H9 (cell line): ENCODE results near the gene TTC13. TPM values are rescaled to one million over a fixed set of nuclear protein-coding genes. Genes with fewer than 3 reads are reported as not detected.

Experiments used
- DNase-seq: peaks from one replicate; pipeline ENCODE4 v3.0.0-alpha.2; 2017
- H2AFZ ChIP-seq: one replicate; pipeline ENCODE4 v1.6.1; 2013; ENCODE audit warnings: mild to moderate bottlenecking, low read length, control low read depth, moderate library complexity
- H2AK5ac ChIP-seq: 2 replicates; pipeline ENCODE4 v1.6.1; 2013; ENCODE audit warnings: low read length, control low read depth, mixed read lengths; ENCODE audit not compliant: insufficient read length
- H2BK120ac ChIP-seq: one replicate; pipeline ENCODE4 v1.6.1; 2013; ENCODE audit warnings: low read depth, mild to moderate bottlenecking, low read length, control low read depth, inconsistent platforms; ENCODE audit not compliant: poor library complexity, severe bottlenecking
- H2BK12ac ChIP-seq: 2 replicates; pipeline ENCODE4 v1.6.1; 2013; ENCODE audit warnings: low read length, control low read depth, mixed read lengths, low read depth; ENCODE audit not compliant: insufficient read length
- H2BK15ac ChIP-seq: 2 replicates; pipeline ENCODE4 v1.6.1; 2013; ENCODE audit warnings: low read depth, low read length, control low read depth
- H2BK20ac ChIP-seq: one replicate; pipeline ENCODE4 v1.6.1; 2013; ENCODE audit warnings: low read depth, mild to moderate bottlenecking, low read length, control low read depth, inconsistent platforms; ENCODE audit not compliant: poor library complexity, severe bottlenecking
- H2BK5ac ChIP-seq: 2 replicates; pipeline ENCODE4 v1.6.1; 2013; ENCODE audit warnings: low read length, control low read depth, mixed read lengths; ENCODE audit not compliant: insufficient read length
- H3K14ac ChIP-seq: 2 replicates; pipeline ENCODE4 v1.6.1; 2013; ENCODE audit warnings: low read length, control low read depth; ENCODE audit not compliant: insufficient read depth
- H3K18ac ChIP-seq: 2 replicates; pipeline ENCODE4 v1.6.1; 2013; ENCODE audit warnings: low read depth, mild to moderate bottlenecking, mixed read lengths, low read length, control low read depth; ENCODE audit not compliant: insufficient read length
- H3K23ac ChIP-seq: 2 replicates; pipeline ENCODE4 v1.6.1; 2013; ENCODE audit warnings: low read length, control low read depth, mixed read lengths, low read depth; ENCODE audit not compliant: insufficient read length
- H3K23me2 ChIP-seq: 2 replicates; pipeline ENCODE4 v1.6.1; 2013; ENCODE audit warnings: low read depth, mild to moderate bottlenecking, mixed read lengths, low read length, control low read depth; ENCODE audit not compliant: insufficient read length, poor library complexity, severe bottlenecking
- H3K27ac ChIP-seq: 2 replicates; pipeline ENCODE4 v1.5.1; 2013; ENCODE audit warnings: low read length, control low read depth, mixed read lengths, low read depth; ENCODE audit not compliant: insufficient read length
- H3K27me3 ChIP-seq: 2 replicates; pipeline ENCODE4 v1.6.1; 2013; ENCODE audit warnings: low read length, control low read depth, inconsistent platforms; ENCODE audit not compliant: insufficient read depth
- H3K4ac ChIP-seq: 2 replicates; pipeline ENCODE4 v1.6.1; 2013; ENCODE audit warnings: low read depth, mild to moderate bottlenecking, control low read depth, inconsistent platforms, low read length, moderate library complexity
- H3K4me1 ChIP-seq: 2 replicates; pipeline ENCODE4 v1.6.1; 2013; ENCODE audit warnings: low read length, control low read depth, inconsistent platforms; ENCODE audit not compliant: insufficient read depth
- H3K4me2 ChIP-seq: 2 replicates; pipeline ENCODE4 v1.6.1; 2013; ENCODE audit warnings: low read length, control low read depth, mixed read lengths; ENCODE audit not compliant: insufficient read length, insufficient read depth
- H3K56ac ChIP-seq: 2 replicates; pipeline ENCODE4 v1.6.1; 2013; ENCODE audit warnings: low read depth, mild to moderate bottlenecking, mixed read lengths, low read length, control low read depth; ENCODE audit not compliant: insufficient read length
- H3K79me1 ChIP-seq: 2 replicates; pipeline ENCODE4 v1.6.1; 2013; ENCODE audit warnings: low read depth, mild to moderate bottlenecking, moderate library complexity, low read length, control low read depth, inconsistent platforms; ENCODE audit not compliant: insufficient read depth, poor library complexity, severe bottlenecking
- H3K79me2 ChIP-seq: 2 replicates; pipeline ENCODE4 v1.6.1; 2013; ENCODE audit warnings: low read length, control low read depth, inconsistent platforms; ENCODE audit not compliant: insufficient read depth
- H3K9ac ChIP-seq: 2 replicates; pipeline ENCODE4 v1.6.1; 2013; ENCODE audit warnings: low read length, control low read depth, mixed read lengths; ENCODE audit not compliant: insufficient read length; ENCODE audit errors: extremely low read depth
- H3K9me3 ChIP-seq: one replicate; pipeline ENCODE4 v1.6.1; 2013; ENCODE audit warnings: low read depth, low read length, inconsistent platforms; ENCODE audit not compliant: control insufficient read depth
- H3T11ph ChIP-seq: one replicate; pipeline ENCODE4 v1.6.1; 2013; ENCODE audit warnings: mild to moderate bottlenecking, low read length, control low read depth, inconsistent platforms
- H4K20me1 ChIP-seq: one replicate; pipeline ENCODE4 v1.6.1; 2013; ENCODE audit not compliant: control insufficient read depth, insufficient read length, insufficient read depth
- H4K5ac ChIP-seq: 2 replicates; pipeline ENCODE4 v1.6.1; 2013; ENCODE audit warnings: low read depth, mild to moderate bottlenecking, mixed read lengths, low read length, control low read depth; ENCODE audit not compliant: insufficient read length
- H4K8ac ChIP-seq: replicated peaks from 2 replicates; pipeline ENCODE4 v1.6.1; 2013; ENCODE audit warnings: low read length, control low read depth, mixed read lengths, low read depth; ENCODE audit not compliant: insufficient read length
- H4K91ac ChIP-seq: 2 replicates; pipeline ENCODE4 v1.6.1; 2013; ENCODE audit warnings: low read depth, mild to moderate bottlenecking, moderate library complexity, mixed read lengths, low read length, control low read depth; ENCODE audit not compliant: insufficient read length
- H3K27ac Mint-ChIP-seq, 3 experiments: 2 replicates in 2 of 3; 3 replicates in 1 of 3; pipeline ENCODE4 v1.8.0; 2020 to 2021; ENCODE audit warnings: mixed read lengths in 3 of 3, mild to moderate bottlenecking in 1 of 3, moderate library complexity in 1 of 3
- H3K27me3 Mint-ChIP-seq: 2 replicates; pipeline ENCODE4 v1.8.0; 2021; ENCODE audit warnings: low read depth, mild to moderate bottlenecking, moderate library complexity, mixed read lengths
- H3K36me3 Mint-ChIP-seq, 3 experiments: 2 replicates in 2 of 3; 3 replicates in 1 of 3; pipeline ENCODE4 v1.8.0; 2020 to 2021; ENCODE audit warnings: low read depth in 3 of 3, mixed read lengths in 3 of 3; ENCODE audit not compliant: insufficient read depth in 1 of 3
- H3K4me1 Mint-ChIP-seq, 2 experiments: 2 replicates each; pipeline ENCODE4 v1.8.0; 2020; ENCODE audit warnings: mixed read lengths in 2 of 2
- H3K4me3 Mint-ChIP-seq, 2 experiments: 2 replicates in 1 of 2; 3 replicates in 1 of 2; pipeline ENCODE4 v1.8.0; 2020 to 2021; ENCODE audit warnings: mild to moderate bottlenecking in 2 of 2, mixed read lengths in 2 of 2, moderate library complexity in 1 of 2
- H3K9me3 Mint-ChIP-seq, 2 experiments: 2 replicates in 1 of 2; 3 replicates in 1 of 2; pipeline ENCODE4 v1.8.0; 2020; ENCODE audit warnings: mild to moderate bottlenecking in 2 of 2, mixed read lengths in 2 of 2, moderate library complexity in 1 of 2
- CTCF ChIP-seq: fragments of 200-600 bp; sonication (generic); conservative IDR thresholded peaks from 3 replicates; pipeline ENCODE4 v1.8.0; 2021; ENCODE audit warnings: antibody characterized with exemption, mild to moderate bottlenecking
- WGBS: extraction: QIAGEN DNeasy Blood & Tissue Kit; methylation state at CpG from one replicate; pipeline ENCODE4 v1.1.7; 2013; ENCODE audit warnings: missing lambda C conversion rate, low lambda C conversion rate, mixed read lengths; ENCODE audit not compliant: insufficient read length; ENCODE audit errors: extremely low coverage; 5-methylcytosine and 5-hydroxymethylcytosine counted together
- total RNA-seq: library from RNA; stranded (reverse); gene quantifications from 2 replicates; pipeline ENCODE4 v1.2.1, GENCODE V29; 2021

TTC13 gene
- total RNA-seq, 1 experiment from 2014 or later, result 7.6 TPM

- H4K20me1 ChIP-seq, result no peaks in the 10 kb centered on the region
- no peaks in the 10 kb centered on the region for H3K79me1 ChIP-seq
- no peak overlapping the region for H4K8ac ChIP-seq
- no peak overlapping the region for H2BK15ac ChIP-seq
- H3K4me2 ChIP-seq, result no peak overlapping the region
- H3K56ac ChIP-seq, result no peak overlapping the region
- no peak overlapping the region for H2AFZ ChIP-seq
- DNase-seq, result no peak
- H4K91ac ChIP-seq, result no peak overlapping the region
- peaks cover 3% of the 10 kb centered on the region for H3K23me2 ChIP-seq
- H3K4me1 ChIP-seq, result no peaks in the 10 kb centered on the region
- Mint-ChIP-seq H3K27ac (no peak overlapping the region; a peak in 1 of 7 replicates), H3K4me1 (peaks cover 36 to 41% of the 10 kb centered on the region in 2 experiments), H3K9me3 (no peaks in the 10 kb centered on the region), H3K27me3 (no peaks in the 10 kb centered on the region), H3K36me3 (peaks cover 23 to 25% (median 24%) of the 10 kb centered on the region in 3 experiments), H3K4me3 (no peak overlapping the region)
- no peak overlapping the region for H4K5ac ChIP-seq
- H2BK20ac ChIP-seq, result no peak overlapping the region
- no peak overlapping the region for H2AK5ac ChIP-seq
- no CpG with 5 or more reads among the region's 7 CpGs for WGBS
- H2BK5ac ChIP-seq, result no peak overlapping the region
- no peak overlapping the region for H3K4ac ChIP-seq
- H3K9ac ChIP-seq, result no peak overlapping the region
- no peak for TF ChIP-seq CTCF
- no peak overlapping the region for H2BK12ac ChIP-seq
- H3K9me3 ChIP-seq, result no peaks in the 10 kb centered on the region
- H3K23ac ChIP-seq, result no peak overlapping the region
- H3T11ph ChIP-seq, result no peak overlapping the region
- no peak overlapping the region for H3K14ac ChIP-seq
- H3K27ac ChIP-seq, result no peak overlapping the region
- H3K27me3 ChIP-seq, result no peaks in the 10 kb centered on the region
- H3K18ac ChIP-seq, result no peak overlapping the region
- no peak overlapping the region for H2BK120ac ChIP-seq
- no peaks in the 10 kb centered on the region for H3K79me2 ChIP-seq
These were observed 120.3 kb downstream of the TTC13 start for GRCh38 chr1:230858236-230858820.
